H1 (cell line): ENCODE measurements around the gene NFE2L2. TPM values are rescaled to one million over a fixed set of nuclear protein-coding genes. Genes with fewer than 3 reads are reported as not detected.

ENCODE experiments used
- CTCF ChIA-PET: fragments of 300-600 bp; sonication (Branson Sonifier 250); formaldehyde crosslinking; loops from one replicate; lab custom pipeline; 2021; ENCODE audit not compliant: partially characterized antibody; lab: Charles Lee
- POLR2A ChIA-PET: fragments of 300-600 bp; sonication (Branson Sonifier 250); formaldehyde crosslinking; loops from one replicate; lab custom pipeline; 2021; ENCODE audit warnings: inconsistent platforms; ENCODE audit not compliant: partially characterized antibody; lab: Charles Lee
- DNase-seq, 2 experiments: peaks; one replicate each; pipeline versions ENCODE4 v3.0.0 to v3.0.0-alpha.2; 2010 to 2022; ENCODE audit warnings: low spot score in 2 of 2, low read depth in 1 of 2, mixed read lengths in 1 of 2
- FAIRE-seq: peaks from 2 replicates; lab custom pipeline; 2011; peaks lifted over from hg19 to GRCh38; lab: Jason Lieb, UNC
- H2AFZ ChIP-seq: 2 replicates; pipeline ENCODE4 v1.8.1; 2012; ENCODE audit warnings: low read length, inconsistent platforms
- H2AK5ac ChIP-seq: 2 replicates; pipeline ENCODE4 v1.6.1; 2013; ENCODE audit warnings: low read depth, low read length
- H2BK120ac ChIP-seq: replicated peaks from 2 replicates; pipeline ENCODE3; 2013; ENCODE audit warnings: low read depth, low read length, inconsistent platforms
- H2BK12ac ChIP-seq: 2 replicates; pipeline ENCODE4 v1.6.1; 2013; ENCODE audit warnings: low read depth, low read length
- H2BK15ac ChIP-seq: 2 replicates; pipeline ENCODE4 v1.6.1; 2013; ENCODE audit warnings: low read length
- H2BK20ac ChIP-seq: 2 replicates; pipeline ENCODE4 v1.6.1; 2013; ENCODE audit warnings: low read length
- H2BK5ac ChIP-seq: 2 replicates; pipeline ENCODE4 v1.6.1; 2013; ENCODE audit warnings: low read depth, low read length
- H3K14ac ChIP-seq: 2 replicates; pipeline ENCODE4 v1.6.1; 2013; ENCODE audit warnings: inconsistent platforms; ENCODE audit not compliant: insufficient read length
- H3K18ac ChIP-seq: 2 replicates; pipeline ENCODE4 v1.6.1; 2013; ENCODE audit warnings: low read length; ENCODE audit errors: extremely low read depth
- H3K23ac ChIP-seq: 2 replicates; pipeline ENCODE4 v1.6.1; 2013; ENCODE audit warnings: inconsistent platforms; ENCODE audit not compliant: insufficient read length
- H3K23me2 ChIP-seq: 2 replicates; pipeline ENCODE4 v1.6.1; 2013; ENCODE audit warnings: low read depth, low read length
- H3K27ac ChIP-seq: 2 replicates; pipeline ENCODE4 v1.6.1; 2011; ENCODE audit warnings: low read depth, low read length, inconsistent platforms
- H3K27me3 ChIP-seq, 4 experiments: replicated peaks in 1 of 4; 1 replicate in 1 of 4; 2 replicates in 3 of 4; pipeline versions ENCODE4 v1.6.1 to v1.8.1; 2011 to 2013; ENCODE audit warnings: low read length in 3 of 4, mild to moderate bottlenecking in 3 of 4, inconsistent platforms in 2 of 4, mixed read lengths in 2 of 4, moderate library complexity in 1 of 4; ENCODE audit not compliant: control insufficient read depth in 3 of 4, insufficient read depth in 3 of 4; ENCODE audit errors: extremely low read depth in 1 of 4
- H3K36me3 ChIP-seq, 4 experiments: 2 replicates each; pipeline versions ENCODE4 v1.6.1 to v1.8.1; 2011 to 2013; ENCODE audit warnings: mild to moderate bottlenecking in 4 of 4, low read length in 3 of 4, moderate library complexity in 2 of 4, control low read depth in 1 of 4, inconsistent platforms in 1 of 4; ENCODE audit not compliant: insufficient read depth in 4 of 4, control insufficient read depth in 2 of 4
- H3K4ac ChIP-seq: replicated peaks from 2 replicates; pipeline ENCODE3; 2013; ENCODE audit warnings: low read length, low read depth, mixed read lengths, inconsistent platforms; ENCODE audit not compliant: insufficient read length
- H3K4me1 ChIP-seq, 4 experiments: replicated peaks in 1 of 4; 1 replicate in 1 of 4; 2 replicates in 3 of 4; pipeline versions ENCODE4 v1.6.1 to v1.8.1; 2011 to 2013; ENCODE audit warnings: low read length in 3 of 4, inconsistent platforms in 2 of 4, mixed read lengths in 1 of 4; ENCODE audit not compliant: insufficient read depth in 4 of 4, control insufficient read depth in 3 of 4
- H3K4me2 ChIP-seq, 2 experiments: 2 replicates each; pipeline versions ENCODE4 v1.6.1 to v1.8.1; 2011 to 2013; ENCODE audit warnings: low read depth in 2 of 2, low read length in 2 of 2, control low read depth in 1 of 2, inconsistent platforms in 1 of 2, mild to moderate bottlenecking in 1 of 2; ENCODE audit not compliant: insufficient read depth in 1 of 2
- H3K4me3 ChIP-seq, 4 experiments: fragments of 200-600, 300-600 bp in 1 of 4; sonication (generic), shearing (Covaris generic), sonication (Bioruptor Twin) in 1 of 4; 2 replicates each; pipeline versions ENCODE4 v1.5.1 to v1.8.1; 2011 to 2016; ENCODE audit warnings: low read length in 4 of 4, low read depth in 3 of 4, control low read depth in 2 of 4, inconsistent platforms in 2 of 4, mild to moderate bottlenecking in 2 of 4, mixed read lengths in 1 of 4, moderate library complexity in 1 of 4; ENCODE audit not compliant: insufficient read depth in 2 of 4; ENCODE audit errors: extremely low read depth in 1 of 4
- H3K56ac ChIP-seq: replicated peaks from 2 replicates; pipeline ENCODE3; 2013; ENCODE audit warnings: low read depth, mild to moderate bottlenecking, mixed read lengths, low read length, inconsistent platforms; ENCODE audit not compliant: insufficient read length
- H3K79me1 ChIP-seq: 2 replicates; pipeline ENCODE4 v1.6.1; 2013; ENCODE audit warnings: low read depth, low read length, control low read depth
- H3K79me2 ChIP-seq, 2 experiments: 2 replicates each; pipeline versions ENCODE4 v1.6.1 to v1.8.1; 2012 to 2013; ENCODE audit warnings: low read length in 2 of 2, mild to moderate bottlenecking in 2 of 2, inconsistent platforms in 1 of 2; ENCODE audit not compliant: insufficient read depth in 2 of 2, control insufficient read depth in 1 of 2
- H3K9ac ChIP-seq, 4 experiments: replicated peaks in 1 of 4; 1 replicate in 1 of 4; 2 replicates in 3 of 4; pipeline versions ENCODE4 v1.6.1 to v1.8.1; 2011 to 2013; ENCODE audit warnings: low read depth in 3 of 4, low read length in 3 of 4, control low read depth in 2 of 4, mild to moderate bottlenecking in 2 of 4, moderate library complexity in 2 of 4, inconsistent platforms in 1 of 4; ENCODE audit errors: extremely low read depth in 1 of 4
- H3K9me3 ChIP-seq, 2 experiments: 2 replicates each; pipeline versions ENCODE4 v1.6.1 to v1.8.1; 2012 to 2013; ENCODE audit warnings: mild to moderate bottlenecking in 2 of 2, moderate library complexity in 2 of 2, control low read depth in 1 of 2, inconsistent platforms in 1 of 2, low read depth in 1 of 2, low read length in 1 of 2, mixed read lengths in 1 of 2; ENCODE audit not compliant: insufficient read depth in 2 of 2
- H4K20me1 ChIP-seq, 2 experiments: replicated peaks in 1 of 2; 2 replicates each; pipeline versions ENCODE3 to v1.8.1; 2011 to 2013; ENCODE audit warnings: inconsistent platforms in 2 of 2, low read length in 2 of 2, mild to moderate bottlenecking in 1 of 2; ENCODE audit not compliant: insufficient read depth in 2 of 2, control insufficient read depth in 1 of 2
- H4K5ac ChIP-seq: 2 replicates; pipeline ENCODE4 v1.6.1; 2013; ENCODE audit warnings: low read length, low read depth, mixed read lengths, inconsistent platforms; ENCODE audit not compliant: insufficient read length
- H4K8ac ChIP-seq: 2 replicates; pipeline ENCODE4 v1.8.0; 2013; ENCODE audit warnings: mild to moderate bottlenecking, moderate library complexity, low read length, inconsistent platforms; ENCODE audit not compliant: insufficient read depth; ENCODE audit errors: extremely low read depth
- H4K91ac ChIP-seq: replicated peaks from 2 replicates; pipeline ENCODE3; 2013; ENCODE audit warnings: low read length, mixed read lengths, inconsistent platforms; ENCODE audit not compliant: insufficient read length
- NRF1 ChIP-seq: IDR thresholded peaks from 2 replicates; pipeline ENCODE4 v1.6.1; 2011; ENCODE audit warnings: mild to moderate bottlenecking, low read depth, low read length, improper control_type of control experiment
- POLR2A ChIP-seq, 2 experiments: IDR thresholded peaks; 1 replicate in 1 of 2; 2 replicates in 1 of 2; pipeline ENCODE4 v1.6.1; 2011; ENCODE audit warnings: low read depth in 2 of 2, low read length in 2 of 2, mild to moderate bottlenecking in 2 of 2; ENCODE audit errors: control extremely low read depth in 1 of 2
- SIN3A ChIP-seq, 2 experiments: IDR thresholded peaks in 1 of 2; conservative IDR thresholded peaks in 1 of 2; 2 replicates each; pipeline ENCODE4 v1.6.1; 2011 to 2012; ENCODE audit warnings: low read length in 2 of 2, improper control_type of control experiment in 1 of 2, low read depth in 1 of 2, mild to moderate bottlenecking in 1 of 2
- WGBS, 2 experiments: shearing (Covaris generic) in 1 of 2; methylation state at CpG; one replicate each; pipeline versions ENCODE4 v1.1.6 to v1.1.7; 2013 to 2015; ENCODE audit warnings: low lambda C conversion rate in 2 of 2, mixed read lengths in 2 of 2, inconsistent platforms in 1 of 2, low coverage in 1 of 2, missing lambda C conversion rate in 1 of 2; ENCODE audit not compliant: insufficient replicate concordance in 2 of 2, insufficient coverage in 1 of 2, insufficient read length in 1 of 2; ENCODE audit errors: extremely low coverage in 1 of 2, missing lambda C conversion rate in 1 of 2; 5-methylcytosine and 5-hydroxymethylcytosine counted together
- polyA plus RNA-seq, 7 experiments: library from polyadenylated mRNA; depleted of rRNA in 3 of 7; stranded (reverse) in 5 of 7; unstranded in 2 of 7; fragments of >200 nt in 5 of 7; fragments of 200-250 nt in 2 of 7; gene quantifications; 1 replicate in 5 of 7; 2 replicates in 1 of 7; 4 replicates in 1 of 7; pipeline versions ENCODE4 v1.2.1 to v1.2.3, GENCODE V29; 2011 to 2013; ENCODE audit warnings: missing spikeins in 2 of 7, mixed read lengths in 2 of 7
- total RNA-seq: library from RNA; stranded (reverse); fragmentation: NEBNext Ultra II Directional; extraction: Animal tissue kit (Norgen Biotek cat#: 25700); gene quantifications from 2 replicates; pipeline ENCODE4 v1.2.1, GENCODE V29; 2021

Gene NFE2L2
- total and polyA plus RNA-seq, 2 of the 8 experiments (the other 6 are each of a cell fraction or from before 2014, with no cell fraction given) = 33.2 to 34.5 TPM

GRCh38 chr2:177190941-177191340, 73.6 kb downstream of the NFE2L2 start:
- Histone ChIP-seq H2BK20ac (no peak overlapping the region), H3K27ac (no peak overlapping the region), H3K79me1 (no peaks in the 10 kb centered on the region), H2AK5ac (no peak overlapping the region), H3K9me3 (no peaks in the 10 kb centered on the region), H3K14ac (no peak overlapping the region), H3K79me2 (no peaks in the 10 kb centered on the region), H4K8ac (no peak overlapping the region), H2AFZ (no peak overlapping the region), H2BK12ac (no peak overlapping the region), H2BK15ac (no peak overlapping the region), H3K4me3 (no peak overlapping the region), H3K4me2 (no peak overlapping the region), H3K18ac (no peak overlapping the region), H3K27me3 (no peaks in the 10 kb centered on the region), H3K4me1 (0 out of 7 replicates have a peak, but pooled peaks cover 0 to 2% (median 0%) of the 10 kb centered on the region in 4 experiments), H3K36me3 (no peaks in the 10 kb centered on the region), H2BK120ac (no peak overlapping the region), H4K5ac (no peak overlapping the region), H3K56ac (no peak overlapping the region), H4K91ac (no peak overlapping the region), H2BK5ac (no peak overlapping the region), H4K20me1 (no peaks in the 10 kb centered on the region), H3K23ac (no peak overlapping the region), H3K4ac (no peak overlapping the region), H3K9ac (no peak overlapping the region), H3K23me2 (no peaks in the 10 kb centered on the region)
- WGBS, 2 experiments = 85% methylated on average over 1 of the region's 1 CpG; no CpG with 5 or more reads in 1 of the 2 experiments
- FAIRE-seq (no peak), DNase-seq (no peak)
- ChIA-PET CTCF (interaction anchor here (0.8 to 1.8 kb wide), 5 partner anchors 9 to 64 kb away, joined by 3 to 7 read pairs (median 3); no protein-coding TSS in a partner anchor), POLR2A (interaction anchor here (0.6 to 1.2 kb wide), 5 partner anchors 9 to 34 kb away, joined by 3 to 4 read pairs (median 4); partner anchors contain the start of gene HNRNPA3)
- TF ChIP-seq NRF1 (no peak), SIN3A (conservative IDR thresholded peaks at IDR 0.05 in 1 of 2, IDR thresholded peaks at IDR 0.05 in 1 of 2; ENCODE audit: low read depth in 1 of 2, low read length in 2 of 2) (no peak), POLR2A (IDR thresholded peaks at IDR 0.05; ENCODE audit: control extremely low read depth in 1 of 2, low read depth in 2 of 2, low read length in 2 of 2) (no peak)
